Upper lobe of right lung (tissue), 1 donor: ENCODE measurements around the gene FAHD2B. TPM values are rescaled to one million over a fixed set of nuclear protein-coding genes. Genes with fewer than 3 reads are reported as not detected.
A peak's percentile ranks its signal among the peaks of the same experiment; 100 is the strongest.
"Not testable (repeated sequence)": the region's sequence is repeated elsewhere in the genome, so short reads cannot be mapped to it uniquely, and the experiment has no call there.

Experiments
- ATAC-seq: fragments of 200-7000 bp; cut with Tn5 transposase; one replicate; pipeline ENCODE4 v1.9.1; 2020; ENCODE audit warnings: mild to moderate bottlenecking, moderate library complexity
- DNase-seq: peaks from one replicate; pipeline ENCODE4 v3.0.0-alpha.2; 2020
- H3K27ac ChIP-seq: fragments of 200-600 bp; one replicate; pipeline ENCODE4 v1.8.0; 2022
- H3K27me3 ChIP-seq: fragments of 200-600 bp; one replicate; pipeline ENCODE4 v1.8.0; 2022; ENCODE audit warnings: mild to moderate bottlenecking
- H3K36me3 ChIP-seq: fragments of 200-600 bp; one replicate; pipeline ENCODE4 v1.8.0; 2022
- H3K4me1 ChIP-seq: fragments of 200-600 bp; one replicate; pipeline ENCODE4 v1.8.0; 2022
- H3K4me3 ChIP-seq: fragments of 200-600 bp; one replicate; pipeline ENCODE4 v1.8.0; 2022; ENCODE audit warnings: mild to moderate bottlenecking
- H3K9me3 ChIP-seq: fragments of 200-600 bp; one replicate; pipeline ENCODE4 v1.8.0; 2022
- intact Hi-C: fragments of 100-400 bp; cut with DNase I; formaldehyde crosslinking; loops from one replicate; pipeline ENCODE4 v1.11.0; 2022
- long read RNA-seq: library from polyadenylated mRNA; unstranded; transcript quantifications from one replicate; pipeline ENCODE4 v2.0.0, GENCODE V29; 2021
- total RNA-seq: library from RNA; stranded (reverse); fragmentation: NEBNext Ultra II Directional; extraction: Animal tissue kit (Norgen Biotek cat#: 25700); gene quantifications from one replicate; pipeline ENCODE4 v1.2.1, GENCODE V29; 2021
- TF ChIP-seq, protein P1 (sequence below): fragments of 200-600 bp; IDR thresholded peaks from one replicate; pipeline ENCODE4 v1.8.0; 2022; ENCODE audit warnings: antibody characterized with exemption
- donor health status: DM: no; HTN: yes; CAD: no; lungs with severe emphysema.

FAHD2B gene, protein sequence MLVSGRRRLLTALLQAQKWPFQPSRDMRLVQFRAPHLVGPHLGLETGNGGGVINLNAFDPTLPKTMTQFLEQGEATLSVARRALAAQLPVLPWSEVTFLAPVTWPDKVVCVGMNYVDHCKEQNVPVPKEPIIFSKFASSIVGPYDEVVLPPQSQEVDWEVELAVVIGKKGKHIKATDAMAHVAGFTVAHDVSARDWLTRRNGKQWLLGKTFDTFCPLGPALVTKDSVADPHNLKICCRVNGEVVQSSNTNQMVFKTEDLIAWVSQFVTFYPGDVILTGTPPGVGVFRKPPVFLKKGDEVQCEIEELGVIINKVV
- 12.2 TPM for total RNA-seq
- long read RNA-seq, transcript FAHD2B-202 (9 exons, 1,388 nt): major isoform, 5 of 12 reads
- long read RNA-seq, partial matches to known transcripts: 2 of 12 reads
- long read RNA-seq, other reads (novel, unspliced or antisense): 2 of 12 reads

DNA sequence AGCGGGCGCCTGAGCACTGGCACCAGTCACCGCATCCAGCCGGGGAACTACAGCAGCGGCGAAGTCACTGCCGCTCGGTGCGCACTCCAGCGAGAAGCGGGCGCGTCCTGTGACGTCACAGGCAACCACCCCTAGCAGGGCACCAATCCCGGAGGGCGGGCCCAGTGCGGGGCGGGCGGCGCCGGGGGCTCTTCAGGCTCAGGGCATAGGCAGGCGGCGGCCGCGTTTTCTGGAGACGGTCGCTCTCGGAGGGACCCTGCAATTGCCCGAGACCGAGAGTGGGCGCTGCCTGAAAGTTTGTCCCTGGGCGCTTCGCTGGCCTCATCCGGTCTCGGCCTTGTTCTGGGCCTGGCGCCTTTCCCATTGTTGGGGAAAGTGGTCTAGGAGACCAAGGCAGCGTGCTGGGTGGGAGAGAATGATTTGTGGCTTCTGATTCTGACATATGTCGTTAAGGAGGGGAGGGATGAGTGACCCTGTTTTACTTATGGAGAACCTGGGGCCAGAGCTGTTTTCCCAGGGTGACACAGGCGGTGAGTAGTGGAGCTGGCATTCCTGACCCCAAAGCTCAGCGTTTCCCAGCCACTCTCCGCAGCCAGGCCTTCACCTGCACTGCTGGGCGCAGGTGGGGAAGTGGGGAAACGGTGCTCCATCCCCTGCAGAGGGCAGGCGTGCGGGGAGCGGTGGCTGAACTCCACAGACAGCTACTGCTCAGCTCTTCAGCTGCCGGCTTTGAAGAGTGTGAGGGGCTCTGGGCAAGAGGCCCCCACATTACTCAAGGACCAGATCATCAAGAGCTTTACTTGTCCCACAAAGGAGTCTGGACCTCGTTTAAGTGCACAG lies at the start of gene FAHD2B:
FAHD2B (minus strand) TSS at position 111 of the 840 bp plus-strand sequence. CDS start 3,176 bp downstream, outside the sequence.
- DNase-seq (peak; percentile 94), ATAC-seq (peak; percentile 93)
- H3K9me3 ChIP-seq, H3K4me1 ChIP-seq, H3K27me3 ChIP-seq, intact Hi-C loops, H3K36me3 ChIP-seq, H3K27ac ChIP-seq: not testable (repeated sequence)
- H3K4me3 ChIP-seq: peak within 1 kb of the TSS; percentile 43

DNA sequence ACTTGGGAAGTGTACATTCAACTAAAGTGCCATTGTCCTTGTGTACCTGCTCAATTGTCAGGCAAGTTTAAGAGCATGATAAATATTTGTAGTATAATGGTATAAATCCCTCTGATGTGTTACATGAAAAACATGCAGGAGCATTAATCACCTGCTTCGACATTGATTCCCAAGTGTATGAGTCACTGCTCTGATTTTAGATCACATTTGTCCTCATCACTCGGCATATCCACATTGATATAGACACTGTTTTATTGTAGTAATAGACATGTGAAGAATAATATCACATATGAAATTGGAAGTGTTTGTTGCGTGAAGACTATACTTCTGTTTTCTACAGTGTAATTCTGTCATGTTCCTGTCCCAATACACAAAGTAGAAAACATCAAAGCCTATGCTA lies 49.3 kb upstream of the FAHD2B start:
- H3K4me1 ChIP-seq, intact Hi-C loops, H3K27ac ChIP-seq, H3K4me3 ChIP-seq, H3K27me3 ChIP-seq, ATAC-seq, H3K9me3 ChIP-seq, DNase-seq: not testable (repeated sequence)
- peaks cover 26% of the 10 kb centered on the region for H3K36me3 ChIP-seq

DNA sequence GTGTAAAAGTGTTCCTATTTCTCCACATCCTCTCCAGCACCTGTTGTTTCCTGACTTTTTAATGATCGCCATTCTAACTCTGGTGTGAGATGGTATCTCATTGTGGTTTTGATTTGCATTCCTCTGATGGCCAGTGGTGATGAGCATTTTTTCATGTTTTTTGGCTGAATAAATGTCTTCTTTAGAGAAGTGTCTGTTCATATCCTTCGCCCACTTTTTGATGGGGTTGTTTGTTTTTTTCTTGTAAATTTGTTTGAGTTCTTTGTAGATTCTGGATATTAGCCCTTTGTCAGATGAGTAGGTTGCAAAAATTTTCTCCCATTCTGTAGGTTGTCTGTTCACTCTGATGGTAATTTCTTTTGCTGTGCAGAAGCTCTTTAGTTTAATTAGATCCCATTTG lies 34.4 kb upstream of the FAHD2B start:
- H3K9me3 ChIP-seq, intact Hi-C loops: not testable (repeated sequence)

DNA sequence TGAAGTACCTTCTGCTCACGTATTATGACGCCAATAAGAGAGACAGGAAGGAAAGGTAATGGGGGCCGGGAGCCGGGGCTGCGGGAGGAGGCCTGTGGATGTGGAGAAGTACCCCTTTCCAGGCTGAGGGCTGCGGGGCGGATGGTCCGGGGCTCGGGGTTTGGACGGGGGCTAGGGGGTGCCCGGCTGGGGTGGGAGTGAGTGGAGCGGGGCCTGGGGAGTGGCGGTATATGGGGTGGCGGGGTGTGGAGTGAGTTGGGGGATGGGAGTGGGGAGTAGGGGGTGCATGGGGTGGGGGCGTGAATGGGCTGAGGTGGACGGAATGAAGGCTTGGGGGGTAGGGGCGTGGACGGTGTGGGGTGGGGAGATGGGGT lies 19.2 kb upstream of the FAHD2B start:
- peak; percentile 36 for ATAC-seq
- DNase-seq, H3K9me3 ChIP-seq, H3K36me3 ChIP-seq, H3K4me1 ChIP-seq, H3K27me3 ChIP-seq, intact Hi-C loops: not testable (repeated sequence)
- H3K4me3 ChIP-seq: peak overlapping the region; percentile 81
- H3K27ac ChIP-seq: peak overlapping the region; percentile 95

More for the DNA sequence above, 34.4 kb upstream of the FAHD2B start:
- not testable (repeated sequence) for H3K36me3 ChIP-seq, H3K4me3 ChIP-seq, ATAC-seq, H3K4me1 ChIP-seq, H3K27ac ChIP-seq, H3K27me3 ChIP-seq, DNase-seq

DNA sequence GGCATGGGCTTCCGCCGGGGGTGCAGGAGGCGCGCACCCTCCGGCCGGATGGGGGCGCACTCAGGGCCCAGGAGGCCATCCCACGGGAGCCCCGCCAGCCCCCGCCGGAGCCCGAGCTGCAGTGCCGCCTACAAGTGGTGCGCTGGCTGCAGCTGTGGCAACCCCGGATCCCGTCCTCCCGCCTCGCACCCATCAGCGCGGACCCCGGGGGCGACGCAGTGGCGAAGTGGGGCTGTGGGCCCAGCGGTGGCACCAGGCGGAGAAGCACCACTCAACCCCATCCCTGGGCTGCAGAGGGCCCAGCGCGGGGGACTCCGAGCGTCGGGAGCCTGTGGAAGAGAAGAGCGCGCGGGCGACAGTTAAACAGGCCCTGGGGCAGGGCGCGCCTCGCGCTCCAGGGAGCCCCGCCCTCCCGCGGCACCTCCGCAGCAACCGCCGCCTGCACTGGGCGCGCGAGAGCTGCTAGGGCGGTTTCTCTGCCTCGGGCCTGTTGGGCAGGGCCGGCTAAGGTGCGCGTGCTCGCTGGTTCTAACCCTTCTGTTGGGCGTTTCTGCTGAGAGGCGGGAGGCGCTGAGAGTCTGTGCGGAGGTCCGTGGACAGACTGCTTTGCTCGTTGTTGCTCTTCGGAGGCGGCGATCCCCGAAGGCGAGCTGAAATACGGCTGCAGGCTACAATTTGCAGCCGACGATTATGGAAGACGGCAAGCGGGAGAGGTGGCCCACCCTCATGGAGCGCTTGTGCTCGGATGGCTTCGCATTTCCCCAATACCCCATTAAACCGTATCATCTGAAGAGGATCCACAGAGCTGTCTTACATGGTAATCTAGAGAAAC lies 18.6 kb upstream of the FAHD2B start, which contains the start of gene ANKRD36:
ANKRD36 (plus strand) TSS at position 104 of the 832 bp plus-strand sequence; CDS start at position 691, 587 bp downstream.
- TF ChIP-seq, protein P1, sequence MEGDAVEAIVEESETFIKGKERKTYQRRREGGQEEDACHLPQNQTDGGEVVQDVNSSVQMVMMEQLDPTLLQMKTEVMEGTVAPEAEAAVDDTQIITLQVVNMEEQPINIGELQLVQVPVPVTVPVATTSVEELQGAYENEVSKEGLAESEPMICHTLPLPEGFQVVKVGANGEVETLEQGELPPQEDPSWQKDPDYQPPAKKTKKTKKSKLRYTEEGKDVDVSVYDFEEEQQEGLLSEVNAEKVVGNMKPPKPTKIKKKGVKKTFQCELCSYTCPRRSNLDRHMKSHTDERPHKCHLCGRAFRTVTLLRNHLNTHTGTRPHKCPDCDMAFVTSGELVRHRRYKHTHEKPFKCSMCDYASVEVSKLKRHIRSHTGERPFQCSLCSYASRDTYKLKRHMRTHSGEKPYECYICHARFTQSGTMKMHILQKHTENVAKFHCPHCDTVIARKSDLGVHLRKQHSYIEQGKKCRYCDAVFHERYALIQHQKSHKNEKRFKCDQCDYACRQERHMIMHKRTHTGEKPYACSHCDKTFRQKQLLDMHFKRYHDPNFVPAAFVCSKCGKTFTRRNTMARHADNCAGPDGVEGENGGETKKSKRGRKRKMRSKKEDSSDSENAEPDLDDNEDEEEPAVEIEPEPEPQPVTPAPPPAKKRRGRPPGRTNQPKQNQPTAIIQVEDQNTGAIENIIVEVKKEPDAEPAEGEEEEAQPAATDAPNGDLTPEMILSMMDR: peak; percentile 52
- peak; percentile 94 for DNase-seq
- Histone ChIP-seq H3K27ac (peak within 1 kb of the TSS; percentile 95), H3K4me3 (peak within 1 kb of the TSS; percentile 81)
- intact Hi-C loops, H3K27me3 ChIP-seq, H3K9me3 ChIP-seq, H3K36me3 ChIP-seq, H3K4me1 ChIP-seq: not testable (repeated sequence)
- ATAC-seq: peak; percentile 94

DNA sequence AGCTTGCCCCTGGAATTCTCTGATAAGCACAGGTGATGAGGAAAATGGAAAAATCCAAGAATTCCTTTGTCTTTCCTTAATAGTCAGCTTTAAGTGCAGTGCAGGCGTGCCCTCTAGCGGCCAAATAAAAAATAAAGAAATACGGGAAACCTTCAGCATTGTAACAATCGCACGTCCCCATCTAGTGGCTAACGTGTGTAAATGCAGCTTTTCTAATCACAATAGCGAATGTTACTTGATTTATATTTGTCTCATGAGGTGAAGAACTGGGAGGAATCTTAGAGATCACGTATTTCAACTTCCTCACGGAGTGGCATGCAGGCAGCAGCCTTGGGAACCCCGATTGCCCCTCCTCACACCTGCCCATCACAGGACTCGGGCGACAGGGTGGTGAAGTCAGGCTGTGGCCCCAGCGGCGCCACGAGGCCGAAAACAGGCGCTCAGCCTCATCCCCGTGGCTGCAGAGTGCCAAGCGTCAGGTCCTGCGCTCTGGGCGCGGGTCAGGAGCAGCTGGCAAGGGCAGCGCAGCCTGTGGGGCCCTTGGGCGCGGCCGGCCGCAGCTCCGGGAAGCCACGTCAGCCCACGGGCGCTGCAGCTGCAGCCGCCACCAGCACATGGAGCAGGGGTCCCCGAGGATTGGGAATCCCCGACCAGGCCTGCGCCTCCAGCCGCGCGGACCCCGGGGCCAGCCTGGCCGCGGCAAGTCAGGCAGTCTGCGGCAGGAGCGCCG lies 17.8 kb upstream of the FAHD2B start:
- intact Hi-C loops, H3K9me3 ChIP-seq, H3K27me3 ChIP-seq, H3K36me3 ChIP-seq, H3K4me1 ChIP-seq: not testable (repeated sequence)
- H3K27ac ChIP-seq: peak overlapping the region; percentile 95
- ATAC-seq (peak; percentile 95), DNase-seq (peak; percentile 79)
- TF ChIP-seq, protein P1: peak; percentile 84
- H3K4me3 ChIP-seq: peak overlapping the region; percentile 81

DNA sequence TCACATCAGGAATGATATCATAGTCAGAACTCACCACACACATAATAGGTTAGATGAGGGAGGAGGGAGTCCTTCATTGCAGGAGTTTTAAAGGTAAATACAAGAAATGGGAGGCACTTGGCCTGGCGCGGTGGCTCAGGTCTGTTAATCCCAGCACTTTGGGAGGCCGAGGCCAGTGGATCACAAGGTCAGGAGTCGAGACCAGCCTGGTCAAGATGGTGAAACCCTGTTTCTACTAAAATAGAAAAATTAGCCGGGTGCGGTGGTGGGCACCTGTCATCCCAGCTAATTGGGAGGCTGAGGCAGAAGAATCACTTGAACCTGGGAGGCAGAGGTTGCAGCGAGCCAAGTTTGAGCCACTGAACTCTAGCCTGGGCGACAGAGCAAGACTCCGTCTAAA lies 16.6 kb upstream of the FAHD2B start:
- intact Hi-C loops: not testable (repeated sequence)

DNA sequence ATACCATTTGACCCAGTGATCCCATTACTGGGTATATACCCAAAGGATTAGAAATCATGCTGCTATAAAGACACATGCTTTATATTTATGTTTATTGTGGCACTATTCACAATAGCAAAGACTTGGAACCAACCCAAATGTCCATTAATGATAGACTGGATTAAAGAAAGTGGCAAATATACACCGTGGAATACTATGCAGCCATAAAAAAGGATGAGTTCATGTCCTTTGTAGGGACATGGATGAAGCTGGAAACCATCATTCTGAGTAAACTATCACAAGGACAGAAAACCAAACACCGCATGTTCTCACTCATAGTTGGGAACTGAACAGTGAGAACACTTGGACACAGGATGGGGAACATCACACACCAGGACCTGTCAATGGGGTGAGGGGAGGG lies 12.2 kb upstream of the FAHD2B start:
- H3K9me3 ChIP-seq, H3K4me1 ChIP-seq, ATAC-seq, H3K27ac ChIP-seq, intact Hi-C loops, DNase-seq, H3K27me3 ChIP-seq, H3K4me3 ChIP-seq, H3K36me3 ChIP-seq: not testable (repeated sequence)

More for the DNA sequence above, 16.6 kb upstream of the FAHD2B start:
- H3K36me3 ChIP-seq, H3K4me1 ChIP-seq, H3K4me3 ChIP-seq, H3K27ac ChIP-seq, H3K27me3 ChIP-seq, DNase-seq, ATAC-seq, H3K9me3 ChIP-seq: not testable (repeated sequence)

DNA sequence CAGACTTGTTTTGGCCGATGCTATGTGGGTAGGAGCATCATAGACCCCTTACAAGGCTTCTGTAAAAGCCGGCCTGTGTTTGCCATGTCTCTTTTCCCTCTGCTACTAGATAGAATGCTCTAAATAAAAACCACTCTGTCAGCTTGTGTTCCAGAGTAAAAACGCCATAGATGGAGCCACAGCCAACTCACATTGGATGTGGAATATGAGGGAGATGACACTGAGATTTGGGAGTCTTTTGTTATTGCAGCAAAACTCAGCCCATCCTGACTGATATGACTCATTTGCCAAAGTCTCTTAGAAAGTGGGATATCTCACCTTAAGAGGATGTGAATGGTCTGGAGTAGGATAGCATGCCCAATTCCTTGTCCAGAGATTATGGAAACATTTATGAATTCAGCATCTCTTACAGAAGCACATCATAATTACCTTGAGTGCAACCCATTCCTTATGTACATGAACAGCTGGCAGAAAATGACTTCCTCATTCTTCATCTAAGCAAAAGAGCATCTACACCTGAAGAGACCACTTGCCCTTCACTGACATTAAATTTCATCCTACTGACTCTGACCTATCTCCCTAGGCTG lies 4.2 kb upstream of the FAHD2B start:
- ATAC-seq, DNase-seq, H3K27me3 ChIP-seq, H3K4me3 ChIP-seq, H3K36me3 ChIP-seq, intact Hi-C loops, H3K4me1 ChIP-seq, H3K27ac ChIP-seq, H3K9me3 ChIP-seq: not testable (repeated sequence)
